GM20431 (cell line): Measurements from ENCODE around the gene CLIC5.

Source experiments
- in situ Hi-C: fragments of 300-500 bp; cut with MseI, MboI; formaldehyde crosslinking; loops from one replicate; pipeline ENCODE4 v1.15.0; 2020; ENCODE audit warnings: low sequenced_read_pairs; ENCODE audit not compliant: unreplicated experiment

Gene CLIC5

DNA sequence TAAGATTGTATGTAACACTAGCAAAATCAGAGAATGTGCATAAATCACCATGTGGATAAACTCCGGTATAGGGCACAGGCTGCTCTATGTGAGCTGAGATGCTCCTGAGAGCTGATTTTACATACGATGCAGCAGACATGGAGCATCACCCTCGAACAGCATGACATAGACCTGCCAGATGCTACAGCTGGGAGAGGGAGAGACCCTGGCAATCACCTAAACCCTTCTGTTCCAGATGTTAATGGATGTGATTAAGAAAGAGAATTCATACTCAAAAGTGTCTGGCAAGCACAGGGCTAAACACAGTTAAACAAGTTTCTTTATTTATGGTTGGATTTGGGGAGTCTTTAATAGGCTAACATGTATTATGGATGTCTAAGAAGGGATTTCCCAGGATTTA lies 157.0 kb downstream of the CLIC5 start:
- in situ Hi-C loops: no loop called here

DNA sequence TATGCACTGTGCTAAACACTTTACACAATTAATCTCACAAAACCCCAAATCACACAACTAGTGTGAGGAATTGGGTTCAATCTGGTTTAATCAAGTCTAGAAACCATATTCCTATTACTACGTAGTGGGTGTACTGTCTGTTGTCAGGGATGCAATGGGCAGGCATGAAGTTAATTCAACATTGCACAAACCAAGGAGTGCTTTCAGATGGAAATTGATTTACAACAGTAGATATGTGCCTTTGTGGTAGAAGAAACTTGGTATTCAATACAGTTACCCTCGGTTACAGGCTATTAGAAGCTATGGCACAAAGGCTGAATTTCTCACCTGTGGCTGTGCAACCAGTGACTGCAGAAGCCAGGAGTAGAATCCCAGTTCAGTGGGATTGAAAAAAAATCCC lies 157.8 kb downstream of the CLIC5 start:
- in situ Hi-C loops: no loop called here

DNA sequence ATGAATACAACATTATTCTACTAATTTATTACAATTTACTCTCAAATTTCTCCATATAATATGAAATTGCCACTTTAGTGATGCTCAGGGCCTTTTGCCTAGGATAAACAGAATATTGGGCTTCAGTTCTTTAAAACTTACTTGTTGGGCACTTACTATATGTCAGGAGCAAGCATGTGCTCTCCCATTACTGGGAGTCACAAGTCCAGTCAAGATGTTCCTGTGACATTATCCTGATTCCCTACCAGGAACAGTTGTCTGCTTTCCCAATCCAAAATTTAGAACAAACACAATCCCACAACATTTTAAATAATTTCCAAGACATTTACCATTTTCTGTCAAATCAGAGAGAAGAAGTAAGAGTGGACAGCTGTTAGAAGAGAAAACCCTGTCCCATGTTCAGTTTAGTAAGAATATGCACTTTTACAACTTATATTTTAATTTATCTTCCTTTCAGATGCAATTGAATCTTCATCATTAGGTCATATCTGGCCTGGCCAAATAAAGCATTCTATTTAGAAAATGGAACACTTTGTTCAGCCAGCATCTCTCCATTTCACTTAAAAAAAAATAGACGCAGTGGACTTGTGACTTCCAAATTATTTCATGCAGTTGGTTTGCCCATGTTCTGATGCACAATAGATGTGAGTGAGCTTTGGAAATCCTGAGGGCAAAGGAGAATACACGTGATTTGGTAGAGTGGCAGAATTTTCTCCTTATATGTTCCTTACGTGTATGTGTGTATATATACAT lies 159.8 kb downstream of the CLIC5 start:
- in situ Hi-C loops: no loop called here

DNA sequence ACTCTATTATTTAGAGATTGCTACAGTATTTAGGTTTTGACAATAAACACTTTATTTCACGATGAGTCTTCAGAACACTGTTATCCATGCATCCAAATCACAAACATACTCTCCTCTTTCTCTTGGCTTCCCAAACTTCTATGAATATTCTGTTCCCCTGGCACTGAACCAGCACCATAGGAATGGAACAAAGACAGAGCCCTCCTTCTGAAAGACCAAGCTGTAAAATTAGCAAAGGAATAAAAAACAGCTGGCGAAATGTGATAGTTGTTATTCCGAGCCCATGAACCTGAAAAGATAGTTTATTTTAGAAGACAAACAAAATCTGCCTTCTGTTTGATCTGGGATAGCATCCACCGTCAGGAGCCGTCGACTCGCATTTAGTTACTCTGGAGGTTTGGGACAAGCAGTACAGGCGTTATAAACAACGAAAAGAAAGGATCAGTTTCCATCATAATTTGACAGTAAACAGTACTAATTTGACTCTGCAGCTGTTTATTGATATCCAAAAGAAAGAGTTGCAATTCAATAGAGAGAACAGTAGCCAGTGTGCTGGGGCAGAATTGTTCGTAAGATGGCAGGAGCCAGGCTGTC lies 161.4 kb downstream of the CLIC5 start:
- in situ Hi-C loops: no loop called here

DNA sequence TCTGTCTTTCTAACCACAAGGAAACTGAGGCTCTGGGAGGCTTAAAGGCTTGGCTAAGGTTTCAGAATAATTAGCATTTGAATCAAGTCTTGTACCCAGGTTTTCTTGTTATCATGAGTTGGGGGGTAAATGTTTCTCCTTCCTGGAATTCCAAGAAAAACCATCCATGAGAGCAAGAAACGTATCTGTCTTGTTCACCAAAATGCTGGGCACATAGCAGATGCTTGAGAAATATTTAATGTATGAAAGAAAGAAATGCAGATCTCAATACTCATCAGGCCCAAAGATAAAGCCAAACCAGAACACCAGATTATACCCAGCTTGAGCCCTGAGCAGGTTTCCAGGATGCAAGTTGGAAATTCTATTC lies 164.6 kb downstream of the CLIC5 start:
- in situ Hi-C loops: no loop called here

DNA sequence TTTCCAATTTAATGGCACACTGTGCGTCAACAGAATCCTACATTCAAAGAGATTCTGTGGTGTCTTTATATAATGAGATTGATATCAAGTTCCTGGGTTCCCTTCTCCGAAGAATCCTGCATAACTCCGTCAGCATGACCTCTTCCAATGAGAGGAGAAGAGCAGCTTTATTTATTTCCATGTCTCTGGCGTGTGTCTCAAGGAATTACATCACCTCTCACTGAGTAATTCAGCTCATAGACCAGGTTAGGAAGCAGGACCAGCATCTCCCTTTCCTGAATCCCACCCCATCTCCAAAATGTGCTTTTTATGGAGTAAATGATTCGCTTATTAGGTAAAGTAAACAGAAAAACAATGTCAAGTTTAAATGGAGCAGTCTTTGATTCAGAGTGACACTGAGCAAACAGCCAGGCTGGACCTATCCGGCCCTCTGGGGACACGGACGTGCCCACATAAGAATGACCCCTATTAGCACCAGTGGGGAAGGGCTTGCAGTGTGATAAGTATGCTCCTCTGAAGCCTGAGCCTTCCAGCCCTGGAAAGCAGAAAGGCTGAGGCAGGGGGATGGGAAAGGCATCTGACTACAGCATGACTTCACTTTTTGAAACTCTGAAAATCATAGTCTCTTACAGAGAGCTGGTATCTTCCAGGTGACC lies 165.2 kb downstream of the CLIC5 start:
- in situ Hi-C loops: no loop called here

DNA sequence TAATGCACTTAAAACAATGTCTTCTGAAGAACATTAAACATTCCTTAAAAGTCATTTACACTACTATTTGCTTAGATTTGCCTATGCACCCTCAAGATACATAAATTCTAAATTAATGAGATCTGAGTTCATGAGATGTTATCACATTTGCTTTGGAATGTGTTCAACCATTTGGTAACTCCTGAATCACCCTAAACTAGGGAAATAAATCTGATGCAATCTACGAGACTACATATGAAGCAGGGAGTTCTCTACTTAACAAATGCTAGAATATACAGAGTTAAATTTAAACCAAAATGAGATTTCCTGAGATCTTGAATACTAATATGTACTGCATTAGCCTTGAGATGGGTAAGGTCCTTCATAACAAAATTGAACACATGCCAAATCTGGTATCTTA lies 170.1 kb downstream of the CLIC5 start:
- in situ Hi-C loops: no loop called here

DNA sequence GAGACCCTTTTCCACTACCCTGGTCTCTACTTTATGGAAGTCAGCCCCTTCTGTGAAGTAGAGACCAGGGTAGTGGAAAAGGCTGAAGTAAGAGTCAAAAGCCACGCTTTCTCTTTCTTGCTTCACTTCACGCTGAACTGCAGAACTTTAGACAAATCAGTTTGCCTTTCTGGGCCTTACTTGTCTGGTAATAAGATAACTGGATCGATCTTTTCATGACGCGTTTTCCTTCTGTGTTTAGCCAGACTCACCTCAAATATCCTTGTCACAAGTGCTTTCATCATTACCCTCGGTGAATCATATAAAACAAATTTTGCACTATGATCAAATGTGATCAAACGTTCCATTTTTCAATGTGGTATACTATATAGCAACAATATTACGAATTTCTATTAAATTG lies 170.7 kb downstream of the CLIC5 start:
- in situ Hi-C loops: no loop called here

DNA sequence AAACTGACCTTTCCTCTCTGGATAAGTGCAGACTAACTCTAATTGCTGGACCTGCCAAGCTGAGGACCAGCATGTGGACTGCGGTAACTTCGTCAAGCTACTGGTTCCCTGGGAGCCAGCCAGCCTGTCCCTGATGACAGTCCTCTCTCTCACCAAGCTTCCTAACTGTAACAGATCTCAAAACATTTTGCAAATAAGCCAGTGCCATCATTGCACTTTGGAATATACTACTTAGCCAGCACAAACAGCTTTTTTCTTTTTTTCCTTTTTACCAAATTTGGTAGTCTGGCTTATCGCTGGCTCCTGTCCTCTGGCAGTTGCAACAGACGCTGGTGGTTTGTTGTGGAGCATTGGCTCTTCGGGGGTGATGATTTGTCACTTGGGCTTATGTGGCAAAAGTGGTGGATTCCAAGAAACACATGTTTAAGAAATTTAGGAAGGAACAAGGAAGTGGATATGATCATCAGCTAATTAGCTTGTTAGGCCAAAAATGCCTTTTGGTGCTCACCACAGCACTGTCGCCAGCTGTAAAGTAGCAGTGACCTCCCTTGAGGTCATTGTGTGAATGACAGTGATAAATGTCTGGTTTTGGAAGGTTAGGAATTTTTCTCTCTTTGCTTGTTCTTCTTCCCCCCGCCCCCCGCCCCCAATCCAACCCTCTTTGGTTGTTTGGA lies 171.7 kb downstream of the CLIC5 start:
- in situ Hi-C loops: no loop called here

DNA sequence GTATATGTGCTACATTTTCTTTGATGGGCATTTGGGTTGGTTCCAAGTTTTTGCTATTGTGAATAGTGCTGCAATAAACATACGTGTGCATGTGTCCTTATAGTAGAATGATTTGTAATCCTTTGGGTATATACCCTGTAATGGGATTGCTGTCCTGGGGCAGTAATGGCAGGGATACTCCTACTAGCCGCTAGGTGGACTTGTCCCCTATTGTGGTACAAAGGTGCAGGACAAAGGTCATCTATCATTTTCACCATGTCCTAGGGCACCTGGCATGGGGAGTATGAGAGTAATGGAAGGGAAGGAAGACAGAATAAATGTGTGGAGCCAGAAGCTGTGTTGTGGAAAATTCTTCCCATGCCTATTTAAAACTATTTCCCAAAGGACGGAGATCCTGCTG lies 174.6 kb downstream of the CLIC5 start:
- in situ Hi-C loops: no loop called here

DNA sequence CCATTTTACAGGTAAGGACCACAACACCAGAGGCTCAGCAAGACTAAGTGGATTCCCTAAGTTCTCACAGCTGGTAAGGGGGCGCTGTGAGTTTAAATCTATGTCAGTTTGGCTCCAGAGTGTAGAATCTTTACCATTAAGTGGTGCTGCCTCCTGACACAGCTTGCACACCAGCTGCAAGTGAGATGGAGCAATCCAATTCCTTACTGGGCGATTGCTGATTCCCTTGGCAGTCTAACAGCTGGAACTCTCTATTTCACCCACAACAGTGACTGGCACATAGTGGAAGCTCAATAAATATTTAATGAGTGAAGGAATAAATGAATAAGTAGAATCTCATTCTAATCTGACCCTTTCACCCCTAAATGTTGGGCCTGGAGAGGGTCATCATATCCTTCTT lies 176.7 kb downstream of the CLIC5 start:
- in situ Hi-C loops: no loop called here

DNA sequence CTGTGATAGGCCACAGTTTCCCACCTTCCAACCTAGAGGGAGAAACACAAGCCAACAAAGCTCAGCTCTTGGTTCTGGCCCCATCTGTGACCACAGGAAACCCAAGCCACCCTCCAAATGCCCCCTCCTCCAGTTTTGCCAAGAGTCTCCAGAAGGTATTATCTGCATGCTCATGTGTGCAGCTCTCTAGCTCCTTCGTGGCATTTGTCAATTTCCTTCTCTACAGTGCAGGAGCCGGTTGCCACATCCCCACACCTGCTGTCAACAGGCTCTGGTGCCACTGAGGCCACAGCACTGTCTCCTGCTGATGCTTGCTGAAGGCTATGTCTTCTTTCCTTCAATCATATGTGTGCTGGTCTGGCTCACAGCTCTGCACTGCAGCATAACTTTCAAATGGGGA lies 177.2 kb downstream of the CLIC5 start:
- in situ Hi-C loops: no loop called here

DNA sequence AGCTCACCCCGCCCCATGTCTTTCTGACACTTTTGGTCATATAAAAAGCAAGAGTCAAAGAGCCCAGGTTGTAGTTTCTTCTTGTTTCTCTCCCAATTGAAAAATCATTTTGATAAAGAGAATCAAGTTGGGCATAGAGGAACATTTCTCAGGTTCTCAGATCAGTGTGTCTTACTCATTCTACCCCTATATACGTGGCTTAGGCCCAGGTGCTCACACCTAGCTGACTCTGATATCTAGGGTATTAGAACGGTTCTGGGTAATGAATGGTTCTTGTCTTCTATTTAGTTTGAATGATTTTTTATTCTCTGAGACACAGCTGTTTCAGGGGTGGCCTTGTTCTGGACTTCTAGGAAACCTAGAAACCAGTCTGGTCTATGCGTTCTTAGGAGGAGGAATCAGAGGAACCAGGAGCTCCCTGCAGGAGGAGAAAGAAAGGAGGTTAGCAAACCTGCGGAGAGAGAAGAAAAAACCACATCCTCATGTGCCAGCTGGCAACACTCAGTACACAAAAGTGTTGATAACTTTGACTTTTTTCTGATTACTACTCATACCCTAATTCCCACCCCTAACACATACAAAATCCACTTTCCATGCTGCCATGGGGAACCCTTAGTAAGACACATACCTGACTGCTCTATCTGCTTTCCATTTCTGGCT lies 178.0 kb downstream of the CLIC5 start:
- in situ Hi-C loops: no loop called here

DNA sequence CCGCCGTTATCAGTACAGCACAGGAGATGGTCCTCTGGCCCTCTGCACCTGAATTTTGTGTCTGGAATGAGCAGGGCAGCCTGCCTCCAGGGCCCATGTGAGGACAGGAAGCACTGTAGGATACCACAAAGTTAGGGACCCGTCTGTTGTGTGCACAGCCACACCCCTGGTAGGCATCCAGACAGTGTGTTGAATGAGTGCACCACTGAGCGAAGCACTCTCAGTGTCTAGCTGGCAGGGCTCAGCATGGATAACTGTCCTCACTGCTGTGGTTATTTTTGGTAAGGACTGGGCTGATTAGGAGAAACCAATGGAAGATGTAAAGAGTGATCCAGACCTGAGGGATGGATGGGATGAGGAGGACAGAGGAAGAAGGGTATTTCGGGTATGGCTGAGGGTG lies 178.7 kb downstream of the CLIC5 start:
- in situ Hi-C loops: no loop called here

DNA sequence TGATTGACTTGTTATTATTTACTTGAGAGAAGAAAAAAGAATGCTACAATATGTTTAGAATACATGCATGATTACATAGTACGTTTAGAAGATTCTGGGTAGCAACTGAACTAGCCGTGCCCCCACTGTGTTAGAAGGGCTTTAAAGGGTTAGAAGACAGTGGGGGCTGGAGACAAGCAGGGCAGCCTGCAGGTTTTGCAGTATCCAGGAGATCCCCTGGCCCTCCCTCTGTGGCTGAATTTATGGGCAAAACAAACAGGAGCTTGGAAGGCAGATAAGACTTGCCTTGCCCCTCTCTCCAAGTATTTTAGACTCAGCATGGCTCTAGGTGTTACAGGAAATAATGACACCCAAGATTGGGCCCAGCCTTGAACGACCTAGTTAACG lies 179.2 kb downstream of the CLIC5 start:
- in situ Hi-C loops: no loop called here

DNA sequence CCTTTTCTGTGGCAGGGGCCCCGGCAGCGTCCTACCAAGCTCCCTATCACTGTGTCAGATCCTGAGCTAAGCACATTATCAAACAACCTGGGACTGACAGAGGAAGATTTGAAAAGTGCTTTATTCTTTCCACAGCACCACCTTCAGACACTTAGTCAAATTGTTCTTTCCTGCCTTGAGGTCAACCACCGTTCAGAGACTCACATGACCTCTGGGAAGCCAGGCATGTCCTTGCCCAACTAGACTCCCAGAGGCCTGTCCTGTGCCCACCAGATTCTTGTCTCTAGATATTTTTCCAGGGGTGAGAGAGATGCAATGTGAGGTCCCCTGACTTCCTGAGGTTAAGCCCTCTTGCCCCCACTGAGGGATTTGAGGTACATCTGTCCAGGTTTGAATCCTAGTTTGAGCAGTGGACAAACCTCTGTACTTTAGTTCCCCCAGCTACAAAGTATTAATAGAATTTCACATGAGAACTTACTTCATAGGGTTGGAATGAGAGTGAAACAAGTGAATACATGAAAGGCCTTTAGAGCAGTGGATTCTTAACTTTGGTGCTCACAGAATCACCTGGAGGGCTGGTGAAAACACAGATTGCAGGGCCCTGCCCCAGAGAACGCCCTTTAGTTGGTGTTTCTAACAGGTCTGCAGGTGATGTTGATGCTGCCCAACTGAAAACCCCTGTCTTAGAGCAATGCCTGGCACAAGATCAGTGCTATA lies 179.8 kb downstream of the CLIC5 start:
- in situ Hi-C loops: no loop called here

DNA sequence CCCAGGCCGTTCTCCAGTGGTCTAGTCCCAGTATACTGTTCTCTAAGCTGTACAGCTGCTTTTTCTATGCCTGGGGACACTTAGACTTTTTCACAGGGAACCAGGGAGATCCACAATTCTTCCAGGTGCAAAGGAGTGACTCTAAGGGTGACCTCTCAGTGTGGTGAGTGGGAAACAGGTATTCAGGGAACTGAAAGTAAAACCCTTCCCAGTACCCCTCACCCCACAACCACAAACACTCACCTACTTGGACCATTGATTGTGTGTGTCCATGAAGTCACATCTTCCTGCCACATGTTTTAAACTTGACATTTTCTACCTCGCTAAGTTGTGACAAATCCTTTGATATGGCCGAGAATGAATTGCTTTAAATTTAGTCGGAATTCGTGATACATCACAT lies 183.6 kb downstream of the CLIC5 start:
- in situ Hi-C loops: no loop called here
